GM12891 (cell line): ENCODE measurements around the gene LRCH1.

ENCODE experiments used
- POLR2A ChIP-seq: IDR thresholded peaks from 2 replicates; pipeline ENCODE4 v1.6.1; 2011; ENCODE audit warnings: low read depth, low read length, control low read depth
- POLR2AphosphoS5 ChIP-seq: IDR thresholded peaks from 2 replicates; pipeline ENCODE4 v1.6.1; 2011; ENCODE audit warnings: low read depth, low read length, control low read depth
- TAF1 ChIP-seq: IDR thresholded peaks from 2 replicates; pipeline ENCODE4 v1.6.1; 2011; ENCODE audit warnings: low read depth, low read length, control low read depth

- no peak for TF ChIP-seq POLR2AphosphoS5
- TF ChIP-seq POLR2A: no peak
- no peak for TF ChIP-seq TAF1
Measured at GRCh38 chr13:46507981-46508380, 45.0 kb upstream of the LRCH1 start.
